Ascending aorta (tissue), 2 donors: ENCODE results near the gene MTHFSD. TPM values are rescaled to one million over a fixed set of nuclear protein-coding genes. Genes with fewer than 3 reads are reported as not detected.

Experiments used
- DNase-seq, 2 donors: peaks; one replicate each; pipeline ENCODE4 v3.0.0-alpha.2; 2019; ENCODE audit warnings: low spot score in 2 of 2
- H3K27ac ChIP-seq, 2 donors: fragments of 200-600 bp; sonication (generic); one replicate each; pipeline ENCODE4 v1.5.1; 2016 to 2017; ENCODE audit warnings: mild to moderate bottlenecking in 1 of 2
- H3K27me3 ChIP-seq: fragments of 200-600 bp; sonication (generic); one replicate; pipeline ENCODE4 v1.5.1; 2017
- H3K36me3 ChIP-seq, 2 donors: fragments of 200-600 bp; sonication (generic); one replicate each; pipeline ENCODE4 v1.5.1; 2016
- H3K4me1 ChIP-seq, 2 donors: fragments of 200-600 bp; sonication (generic); one replicate each; pipeline ENCODE4 v1.5.1; 2016 to 2017; ENCODE audit warnings: mild to moderate bottlenecking in 1 of 2
- H3K4me3 ChIP-seq, 2 donors: fragments of 200-600 bp; sonication (generic); one replicate each; pipeline ENCODE4 v1.5.1; 2016 to 2017; ENCODE audit warnings: mild to moderate bottlenecking in 1 of 2
- H3K9me3 ChIP-seq, 2 donors: fragments of 200-600 bp; sonication (generic); one replicate each; pipeline ENCODE4 v1.5.1; 2016
- intact Hi-C: fragments of 100-400 bp; cut with DNase I; formaldehyde crosslinking; loops from one replicate; pipeline ENCODE4 v1.15.1; 2023
- total RNA-seq: library from RNA; depleted of rRNA; stranded (reverse); fragments of >200 nt; gene quantifications from one replicate; pipeline ENCODE4 v1.1.0, GENCODE V29; 2016
- TF ChIP-seq, protein P1 (sequence below), 3 experiments: fragments of 200-600 bp in 2 of 3; fragments of 450-650 bp in 1 of 3; sonication (generic) in 2 of 3; IDR thresholded peaks; one replicate each; pipeline ENCODE4 v1.5.1; 2016 to 2019; ENCODE audit warnings: antibody characterized with exemption in 3 of 3, mild to moderate bottlenecking in 1 of 3, moderate library complexity in 1 of 3

Gene MTHFSD
- total RNA-seq, 1 donor from 2014 or later = 44.1 TPM

DNA sequence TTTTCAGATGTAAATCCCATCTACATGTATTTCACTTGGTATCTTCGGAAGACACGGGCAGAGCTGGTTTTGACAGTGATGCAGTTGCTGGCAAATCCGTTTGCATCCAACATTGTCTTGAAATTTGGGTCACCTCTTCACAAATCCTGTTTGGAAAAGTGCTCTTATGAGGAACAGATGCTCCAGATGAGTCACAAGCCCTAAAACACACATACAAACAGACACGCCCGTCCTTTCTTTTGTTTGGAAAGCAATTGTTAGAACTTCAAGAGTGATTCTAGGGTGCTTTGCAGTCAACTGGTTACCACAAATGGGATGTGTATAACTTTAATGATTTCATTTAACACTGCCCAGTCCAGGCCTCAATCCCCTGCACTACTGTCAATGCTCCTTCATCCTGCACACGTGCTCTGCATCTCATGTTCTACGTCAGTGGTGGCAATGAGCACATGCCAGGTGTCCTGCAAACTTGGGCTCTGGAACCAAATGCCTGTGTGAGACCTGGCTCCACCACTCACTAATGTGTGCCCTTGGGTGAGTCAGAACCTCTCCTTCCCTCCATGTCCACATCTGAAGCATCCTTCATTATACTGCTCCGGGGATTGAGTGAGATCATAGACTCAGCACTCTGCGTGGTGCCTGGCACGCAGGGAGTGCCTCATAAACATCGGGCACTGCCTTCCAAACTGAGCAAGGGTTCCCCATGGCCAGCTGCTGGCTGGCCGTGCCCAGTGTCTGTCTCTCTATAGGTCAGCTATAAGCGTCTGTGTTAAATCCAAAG is 64.0 kb downstream of the MTHFSD start:
- Histone ChIP-seq H3K27ac (no peak overlapping the region), H3K4me1 (no peaks in the 10 kb centered on the region), H3K4me3 (no peak overlapping the region), H3K9me3 (no peaks in the 10 kb centered on the region), H3K27me3 (peaks cover 5% of the 10 kb centered on the region), H3K36me3 (no peaks in the 10 kb centered on the region)
- TF ChIP-seq, protein P1, sequence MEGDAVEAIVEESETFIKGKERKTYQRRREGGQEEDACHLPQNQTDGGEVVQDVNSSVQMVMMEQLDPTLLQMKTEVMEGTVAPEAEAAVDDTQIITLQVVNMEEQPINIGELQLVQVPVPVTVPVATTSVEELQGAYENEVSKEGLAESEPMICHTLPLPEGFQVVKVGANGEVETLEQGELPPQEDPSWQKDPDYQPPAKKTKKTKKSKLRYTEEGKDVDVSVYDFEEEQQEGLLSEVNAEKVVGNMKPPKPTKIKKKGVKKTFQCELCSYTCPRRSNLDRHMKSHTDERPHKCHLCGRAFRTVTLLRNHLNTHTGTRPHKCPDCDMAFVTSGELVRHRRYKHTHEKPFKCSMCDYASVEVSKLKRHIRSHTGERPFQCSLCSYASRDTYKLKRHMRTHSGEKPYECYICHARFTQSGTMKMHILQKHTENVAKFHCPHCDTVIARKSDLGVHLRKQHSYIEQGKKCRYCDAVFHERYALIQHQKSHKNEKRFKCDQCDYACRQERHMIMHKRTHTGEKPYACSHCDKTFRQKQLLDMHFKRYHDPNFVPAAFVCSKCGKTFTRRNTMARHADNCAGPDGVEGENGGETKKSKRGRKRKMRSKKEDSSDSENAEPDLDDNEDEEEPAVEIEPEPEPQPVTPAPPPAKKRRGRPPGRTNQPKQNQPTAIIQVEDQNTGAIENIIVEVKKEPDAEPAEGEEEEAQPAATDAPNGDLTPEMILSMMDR (IDR thresholded peaks at IDR 0.05) = no peak
- intact Hi-C loops = no loop called here
- DNase-seq = no peak

DNA sequence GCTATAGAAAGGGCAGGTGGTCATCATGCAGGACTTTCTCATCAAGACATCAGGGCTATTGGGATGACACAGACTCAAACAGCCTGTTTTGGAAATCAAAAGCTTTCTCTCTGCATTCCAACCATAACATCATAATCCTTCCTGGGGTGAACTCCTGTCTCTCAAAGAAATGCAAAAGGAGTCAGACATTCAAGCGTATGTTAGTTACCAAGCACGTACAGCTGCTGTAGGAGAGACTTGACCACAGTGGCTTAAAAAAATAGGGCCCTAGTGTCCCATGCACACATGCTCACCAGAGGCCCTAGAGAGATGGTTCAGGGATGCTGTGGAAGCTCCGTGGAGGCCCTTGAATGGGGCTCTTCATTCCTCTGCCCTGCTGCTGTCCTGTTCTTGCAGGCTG is 69.3 kb downstream of the MTHFSD start:
- DNase-seq = no peak

DNA sequence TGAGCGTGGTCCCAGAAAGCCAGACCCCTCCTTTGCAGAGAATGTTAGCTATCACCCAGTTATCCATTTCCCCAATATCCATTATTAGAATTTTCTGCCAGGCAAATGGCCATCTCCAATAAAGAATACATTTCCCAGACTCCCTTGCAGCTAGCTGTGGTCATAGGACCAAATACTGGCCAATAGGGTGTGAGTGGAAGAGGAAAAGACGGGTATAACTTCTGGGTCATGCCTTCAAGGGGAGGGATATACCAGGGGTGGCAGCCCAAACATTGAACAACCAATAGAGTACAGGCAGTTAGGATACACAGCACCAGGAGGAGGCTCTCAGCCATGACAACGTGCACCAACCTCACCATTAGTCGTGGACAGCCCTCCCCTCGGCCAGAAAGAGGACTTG is 70.8 kb downstream of the MTHFSD start:
- Histone ChIP-seq H3K4me3 (no peak overlapping the region), H3K27ac (no peak overlapping the region), H3K36me3 (no peaks in the 10 kb centered on the region), H3K27me3 (no peaks in the 10 kb centered on the region), H3K4me1 (no peaks in the 10 kb centered on the region), H3K9me3 (peaks cover 12% of the 10 kb centered on the region in 2 donors)
- intact Hi-C loops = no loop called here
- no peak for DNase-seq
- TF ChIP-seq, protein P1 (IDR thresholded peaks at IDR 0.05) = no peak

More for the DNA sequence above, 69.3 kb downstream of the MTHFSD start:
- Histone ChIP-seq H3K4me3 (no peak overlapping the region), H3K36me3 (no peaks in the 10 kb centered on the region), H3K27me3 (no peaks in the 10 kb centered on the region), H3K27ac (no peak overlapping the region), H3K9me3 (peaks cover 12% of the 10 kb centered on the region in 2 donors), H3K4me1 (no peaks in the 10 kb centered on the region)
- intact Hi-C loops = no loop called here
- TF ChIP-seq, protein P1 (IDR thresholded peaks at IDR 0.05) = no peak

DNA sequence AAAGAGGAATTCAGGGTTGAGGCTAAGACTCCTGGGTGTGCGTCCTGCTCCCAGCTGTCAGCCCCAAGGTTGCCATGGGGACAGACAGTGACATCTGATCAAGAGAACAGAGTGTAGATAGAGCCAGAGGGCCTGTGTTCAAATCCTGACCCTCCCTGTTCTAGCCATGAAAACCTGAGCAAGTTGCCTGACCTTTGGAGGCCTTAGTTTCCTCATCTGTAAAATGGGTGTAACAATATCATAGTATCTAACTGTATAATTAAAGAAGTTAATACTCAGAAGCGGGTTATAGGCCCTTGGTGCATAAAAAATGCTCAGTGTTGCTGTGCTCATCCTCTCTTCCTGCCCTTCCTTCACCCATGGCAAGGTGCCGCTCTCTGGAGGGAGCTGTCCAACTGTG is 73.4 kb downstream of the MTHFSD start:
- Histone ChIP-seq H3K4me3 (no peak overlapping the region), H3K4me1 (no peaks in the 10 kb centered on the region), H3K27ac (no peak overlapping the region), H3K9me3 (peaks cover 12% of the 10 kb centered on the region in 2 donors), H3K27me3 (no peaks in the 10 kb centered on the region), H3K36me3 (no peaks in the 10 kb centered on the region)
- intact Hi-C loops = no loop called here
- TF ChIP-seq, protein P1 (IDR thresholded peaks at IDR 0.05) = no peak
- DNase-seq = no peak

DNA sequence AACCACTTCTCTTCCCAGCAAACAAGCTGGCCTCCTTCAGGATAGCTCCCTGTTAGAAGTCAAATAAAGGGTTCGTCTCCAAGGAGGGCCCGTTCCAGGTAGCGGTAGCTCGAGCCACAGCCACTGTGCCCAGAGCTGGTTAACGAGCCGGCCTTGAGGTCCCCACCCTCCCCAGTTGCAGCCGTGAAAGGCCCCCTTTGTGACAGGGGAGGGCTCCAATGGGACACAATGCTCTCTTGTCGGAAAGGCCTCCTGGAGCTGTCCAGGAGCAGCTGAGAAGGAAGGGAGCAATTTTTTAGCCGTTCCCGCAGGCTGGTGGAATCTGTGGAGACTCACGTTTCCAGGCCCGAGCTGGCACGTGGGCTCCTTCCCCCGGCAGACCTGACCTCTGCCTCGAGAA is 74.6 kb downstream of the MTHFSD start:
- no peak for DNase-seq
- Histone ChIP-seq H3K27me3 (no peaks in the 10 kb centered on the region), H3K9me3 (peaks cover 12% of the 10 kb centered on the region in 2 donors), H3K4me3 (no peak overlapping the region), H3K36me3 (no peaks in the 10 kb centered on the region), H3K4me1 (no peaks in the 10 kb centered on the region), H3K27ac (no peak overlapping the region)
- intact Hi-C loops = no loop called here
- TF ChIP-seq, protein P1 (IDR thresholded peaks at IDR 0.05) = no peak

Other genes with a start within 250 kb of the MTHFSD start
- gene FOXF1, start 44.7 kb downstream of the MTHFSD start, total RNA-seq = 3.2 TPM
- gene FOXC2, start 11.6 kb upstream of the MTHFSD start, total RNA-seq = 57.2 TPM
- 35.7 TPM for gene FOXL1, start 23.3 kb upstream of the MTHFSD start, total RNA-seq